ENCODE data around the gene CDH4.

Gene CDH4

GRCh38 chr20:61784801-61785566 lies 532.9 kb downstream of the CDH4 start:
- TF ChIP-seq CTCF (IDR thresholded peaks at IDR 0.05; ENCODE audit: borderline replicate concordance, control extremely low read depth, extremely low read depth, insufficient read depth, missing control alignments): no peak
- in situ Hi-C loops (cut with MboI; ENCODE audit: low sequenced_read_pairs, unreplicated experiment): no loop called here
- DNase-seq (ENCODE audit: low spot score): no peak

- TF ChIP-seq CTCF (IDR thresholded peaks at IDR 0.05; ENCODE audit: borderline replicate concordance, control extremely low read depth, extremely low read depth, insufficient read depth, missing control alignments): no peak
- in situ Hi-C loops (cut with MboI; ENCODE audit: low sequenced_read_pairs, unreplicated experiment): no loop called here
- no peak for DNase-seq (ENCODE audit: low spot score)
Observed at GRCh38 chr20:61785567-61785816, 533.4 kb downstream of the CDH4 start.

DNA sequence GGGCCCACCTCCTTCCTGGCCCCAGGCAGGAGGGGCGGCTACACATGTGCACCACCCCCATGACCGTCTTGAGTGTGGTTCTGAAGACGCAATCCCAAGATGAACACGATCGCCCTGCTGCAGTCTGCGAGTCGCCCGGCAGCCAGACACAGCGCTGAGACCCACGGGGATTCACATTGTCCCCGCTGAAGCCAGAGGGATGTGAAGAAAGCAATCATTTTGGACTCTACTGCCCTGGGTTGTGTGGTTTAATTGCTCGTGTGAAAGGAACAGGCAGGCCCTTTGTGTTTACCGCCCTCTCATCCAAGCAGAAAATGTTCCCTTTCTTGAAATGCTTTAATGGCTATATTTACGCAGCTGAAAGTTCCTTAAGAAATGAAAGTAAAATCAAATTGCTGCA lies 534.2 kb downstream of the CDH4 start:
- TF ChIP-seq CTCF (IDR thresholded peaks at IDR 0.05; ENCODE audit: borderline replicate concordance, control extremely low read depth, extremely low read depth, insufficient read depth, missing control alignments): no peak
- in situ Hi-C loops (cut with MboI; ENCODE audit: low sequenced_read_pairs, unreplicated experiment): no loop called here
- DNase-seq (ENCODE audit: low spot score): no peak

DNA sequence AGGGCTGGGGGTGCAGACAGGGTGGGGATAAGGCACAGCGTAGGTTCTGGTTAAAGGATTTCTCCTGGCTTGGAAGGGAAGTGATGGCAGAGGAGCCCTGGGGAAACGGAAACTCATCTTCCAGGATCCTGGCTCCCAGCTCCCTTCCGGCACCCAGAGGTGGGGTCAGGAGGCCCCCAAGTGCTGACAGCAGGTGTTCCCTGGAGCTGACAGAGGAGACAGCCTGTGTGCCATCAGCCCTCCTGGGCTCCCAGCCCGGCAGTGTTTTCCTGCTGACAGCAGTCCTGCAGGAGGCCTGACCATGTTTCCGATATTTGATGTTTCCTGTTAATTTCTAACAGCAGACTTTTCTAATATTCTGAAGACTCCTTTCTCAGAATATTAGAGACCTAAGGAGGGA lies 536.3 kb downstream of the CDH4 start:
- TF ChIP-seq CTCF (IDR thresholded peaks at IDR 0.05; ENCODE audit: borderline replicate concordance, control extremely low read depth, extremely low read depth, insufficient read depth, missing control alignments): no peak
- no peak for DNase-seq (ENCODE audit: low spot score)
- in situ Hi-C loops (cut with MboI; ENCODE audit: low sequenced_read_pairs, unreplicated experiment): no loop called here

DNA sequence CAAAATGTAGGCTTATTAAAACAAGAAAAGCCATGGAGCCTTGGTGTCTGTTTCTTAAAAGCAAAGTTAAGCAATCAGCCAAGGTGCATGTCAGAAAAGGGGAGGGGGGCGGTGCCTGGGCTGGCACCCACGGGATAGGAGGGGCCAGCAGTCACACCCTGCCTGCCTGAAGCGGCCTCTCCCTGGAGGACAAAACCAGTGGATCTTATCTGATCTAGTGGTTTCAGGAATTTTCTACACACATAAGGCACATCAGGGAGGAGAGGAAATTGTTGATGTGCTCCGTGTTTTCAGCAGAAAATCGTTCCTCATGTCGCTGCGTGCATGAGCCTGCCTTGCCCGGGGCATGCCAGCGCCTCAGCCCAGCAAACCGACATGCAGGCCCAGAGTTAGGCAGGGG lies 537.3 kb downstream of the CDH4 start:
- TF ChIP-seq CTCF (IDR thresholded peaks at IDR 0.05; ENCODE audit: borderline replicate concordance, control extremely low read depth, extremely low read depth, insufficient read depth, missing control alignments): no peak
- in situ Hi-C loops (cut with MboI; ENCODE audit: low sequenced_read_pairs, unreplicated experiment): no loop called here
- no peak for DNase-seq (ENCODE audit: low spot score)

DNA sequence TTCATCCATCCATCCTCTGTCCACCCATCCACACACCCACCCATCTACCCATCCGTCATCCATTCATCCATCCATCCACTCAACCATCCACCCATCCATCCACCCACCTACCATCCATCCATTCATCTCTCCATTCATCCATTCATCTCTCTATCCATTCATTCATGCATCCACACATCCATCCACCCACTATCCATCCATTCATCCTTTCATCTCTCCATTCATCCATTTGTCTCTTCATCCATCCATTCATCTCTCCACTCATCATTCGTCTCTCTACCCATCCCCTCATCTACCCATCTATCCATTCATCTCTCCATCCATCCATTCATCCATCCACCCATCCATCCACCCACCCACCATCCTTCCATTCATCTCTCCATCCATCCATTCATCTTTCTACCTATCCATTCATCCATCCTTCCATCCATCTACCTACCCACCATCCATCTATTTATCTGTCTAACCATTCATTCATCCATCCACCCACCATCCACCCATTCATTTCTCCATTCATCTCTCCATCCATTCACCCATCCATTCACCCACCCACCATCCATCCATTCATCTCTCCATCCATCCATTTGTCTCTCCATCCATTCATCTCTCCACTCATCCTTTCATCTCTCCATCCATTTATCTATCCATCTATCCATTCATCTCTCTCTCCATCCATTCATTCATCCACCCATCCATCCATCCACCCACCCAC lies 538.2 kb downstream of the CDH4 start:
- in situ Hi-C loops (cut with MboI; ENCODE audit: low sequenced_read_pairs, unreplicated experiment): no loop called here
- TF ChIP-seq CTCF (IDR thresholded peaks at IDR 0.05; ENCODE audit: borderline replicate concordance, control extremely low read depth, extremely low read depth, insufficient read depth, missing control alignments): no peak
- no peak for DNase-seq (ENCODE audit: low spot score)
